Large intestine (tissue), 3 donors: ENCODE results near the gene ACO1. TPM values are rescaled to one million over a fixed set of nuclear protein-coding genes. Genes with fewer than 3 reads are reported as not detected.

Source experiments
- DNase-seq, 2 donors: peaks; one replicate each; pipeline versions ENCODE4 v3.0.0 to v3.0.0-alpha.2; 2013
- H3K27ac ChIP-seq: one replicate; pipeline ENCODE4 v1.5.1; 2013; ENCODE audit warnings: low read length
- H3K27me3 ChIP-seq: 2 replicates; pipeline ENCODE4 v1.6.1; 2013; ENCODE audit warnings: low read length; ENCODE audit not compliant: control insufficient read depth, insufficient read depth
- H3K36me3 ChIP-seq: 2 replicates; pipeline ENCODE4 v1.6.1; 2013; ENCODE audit warnings: low read length; ENCODE audit not compliant: control insufficient read depth, insufficient read depth
- H3K4me1 ChIP-seq: one replicate; pipeline ENCODE4 v1.6.1; 2013; ENCODE audit warnings: low read length; ENCODE audit not compliant: control insufficient read depth, insufficient read depth
- H3K4me3 ChIP-seq: one replicate; pipeline ENCODE4 v1.5.1; 2013; ENCODE audit warnings: low read length
- H3K9me3 ChIP-seq: one replicate; pipeline ENCODE4 v1.6.1; 2013; ENCODE audit warnings: mild to moderate bottlenecking, low read depth, low read length, moderate library complexity; ENCODE audit not compliant: control insufficient read depth
- WGBS: methylation state at CpG from one replicate; pipeline ENCODE4 v1.1.5; 2013; ENCODE audit warnings: low lambda C conversion rate; ENCODE audit not compliant: insufficient coverage; 5-methylcytosine and 5-hydroxymethylcytosine counted together
- polyA plus RNA-seq: library from polyadenylated mRNA; unstranded; fragments of 120-200 nt; gene quantifications from one replicate; pipeline ENCODE4 v1.2.1, GENCODE V29; 2013

Gene ACO1
- polyA plus RNA-seq, 1 donor: 94.0 TPM

DNA sequence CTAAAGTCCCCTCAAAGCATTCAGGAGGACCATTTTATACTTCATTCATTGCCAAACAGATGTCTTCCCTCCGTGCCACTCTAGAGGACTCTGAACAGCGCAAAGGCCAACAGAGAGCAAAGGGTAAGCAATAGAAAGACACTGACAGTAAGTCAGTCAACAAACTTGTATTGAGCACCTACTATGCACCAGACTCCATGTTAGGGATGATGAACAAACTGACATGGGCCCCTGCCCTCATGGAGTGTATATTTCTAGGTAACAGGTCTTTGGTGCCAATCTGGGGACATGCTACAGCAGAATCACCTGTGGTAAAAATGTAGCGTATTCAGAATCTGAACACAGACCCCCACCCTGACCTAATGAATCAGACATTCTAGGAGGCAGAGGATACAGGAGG is 3.5 kb upstream of the ACO1 start:
- no peaks in the 10 kb centered on the region for H3K9me3 ChIP-seq
- no peak for DNase-seq
- H3K4me1 ChIP-seq: peaks cover 19% of the 10 kb centered on the region
- H3K27ac ChIP-seq: no peak overlapping the region
- no peak overlapping the region for H3K4me3 ChIP-seq
- no peaks in the 10 kb centered on the region for H3K36me3 ChIP-seq
- no CpG with 5 or more reads among the region's 3 CpGs for WGBS
- no peaks in the 10 kb centered on the region for H3K27me3 ChIP-seq

DNA sequence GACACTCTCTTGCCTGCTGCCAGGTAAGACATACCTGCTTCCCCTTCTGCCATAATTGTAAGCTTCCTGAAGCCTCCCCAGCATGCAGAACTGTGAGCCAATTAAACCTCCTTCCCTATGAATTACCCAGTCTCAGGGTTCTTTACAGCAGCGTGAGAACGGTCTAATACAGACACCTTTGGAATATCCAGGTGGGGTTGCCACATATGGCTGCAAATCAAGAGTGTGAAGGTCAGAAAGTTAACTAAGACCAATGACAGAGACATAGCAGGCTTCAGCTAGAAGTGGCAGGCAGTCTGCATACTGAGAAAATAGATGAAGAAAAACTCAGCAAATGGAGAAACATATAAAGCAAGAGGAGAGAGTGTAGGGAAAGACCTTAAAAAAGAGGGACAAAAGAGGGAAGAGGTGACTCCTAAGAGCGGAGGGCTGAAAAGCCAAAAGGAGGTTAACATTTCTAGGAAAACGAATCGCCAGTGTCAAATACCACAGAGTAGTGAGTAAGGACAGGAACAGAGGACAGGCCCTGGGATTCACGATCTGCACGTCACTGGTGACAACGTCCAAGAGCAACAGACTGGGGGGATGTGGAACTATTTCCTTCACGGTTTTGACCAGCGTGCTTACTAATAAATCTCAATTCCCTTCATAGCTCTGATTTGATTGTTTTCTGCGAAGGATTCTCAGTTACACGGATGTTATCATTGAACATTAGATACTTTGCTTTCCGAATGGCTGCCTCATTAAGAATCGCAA is 1.7 kb upstream of the ACO1 start:
- Histone ChIP-seq H3K27ac (peak overlapping the region; percentile 19), H3K4me3 (no peak overlapping the region), H3K9me3 (no peaks in the 10 kb centered on the region), H3K27me3 (no peaks in the 10 kb centered on the region), H3K4me1 (peaks cover 20% of the 10 kb centered on the region), H3K36me3 (peaks cover 4% of the 10 kb centered on the region)
- peak; percentile 60 to 74 for DNase-seq
- 82% methylated on average over 4 of the region's 14 CpGs for WGBS

DNA sequence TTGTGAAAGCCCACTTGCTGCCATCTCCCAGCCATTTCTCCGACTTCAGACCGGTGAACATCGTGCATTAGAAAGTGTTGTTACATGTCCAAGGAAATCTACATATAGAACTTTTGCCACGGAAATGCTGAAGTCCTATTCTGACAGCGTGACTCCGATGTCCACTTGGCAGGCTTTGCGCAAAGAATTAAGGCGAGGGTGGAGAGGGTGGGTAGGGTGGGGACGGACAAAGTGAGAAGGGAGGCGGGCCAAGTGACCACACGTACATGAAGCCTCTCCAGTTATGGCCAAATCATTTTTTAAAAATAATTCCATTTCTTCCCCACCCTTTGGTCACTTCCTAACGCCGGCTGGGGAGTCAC is 460 bp upstream of the ACO1 start:
- Histone ChIP-seq H3K9me3 (no peaks in the 10 kb centered on the region), H3K4me3 (peak overlapping the region; percentile 57), H3K4me1 (peaks cover 20% of the 10 kb centered on the region), H3K27me3 (no peaks in the 10 kb centered on the region), H3K36me3 (peaks cover 7% of the 10 kb centered on the region), H3K27ac (peak overlapping the region; percentile 81)
- no CpG with 5 or more reads among the region's 13 CpGs for WGBS
- DNase-seq: no peak

DNA sequence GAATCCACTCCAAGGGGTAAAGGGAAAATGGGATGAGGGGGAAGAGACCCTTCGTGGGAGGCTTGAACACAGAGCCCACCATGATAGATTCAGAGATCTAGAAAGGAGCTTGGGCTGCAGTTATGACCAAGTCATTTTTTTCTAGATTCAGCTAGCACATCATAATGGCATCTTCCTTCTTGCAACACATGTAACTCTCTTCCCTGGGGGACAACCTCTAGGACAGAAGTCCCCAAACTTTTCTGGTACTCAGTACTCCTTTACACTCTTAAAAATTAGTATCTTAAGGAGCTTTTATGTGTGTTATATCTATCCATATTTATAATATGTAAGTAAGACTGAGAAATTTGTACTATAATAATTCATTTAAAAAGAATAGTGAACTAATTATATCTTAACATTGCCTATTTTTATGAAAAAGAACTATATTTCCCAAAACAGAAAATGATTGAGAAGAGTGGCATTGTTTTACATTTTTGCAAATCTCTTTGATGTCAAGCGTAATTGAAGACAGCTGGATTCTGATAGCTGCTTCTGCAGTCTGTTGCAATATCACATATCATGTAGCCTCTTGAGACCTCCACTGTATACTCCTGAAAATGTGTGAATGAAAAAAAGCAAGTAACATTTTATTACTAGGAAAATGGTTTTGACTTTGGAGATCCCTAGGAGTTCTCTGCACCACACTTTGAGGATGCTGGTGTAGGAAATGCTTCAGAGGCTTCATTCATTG is 875 bp downstream of the ACO1 start:
- Histone ChIP-seq H3K27me3 (no peaks in the 10 kb centered on the region), H3K9me3 (no peaks in the 10 kb centered on the region), H3K4me1 (peaks cover 20% of the 10 kb centered on the region), H3K27ac (peak overlapping the region; percentile 92), H3K36me3 (peaks cover 7% of the 10 kb centered on the region), H3K4me3 (peak overlapping the region; percentile 77)
- DNase-seq: no peak
- WGBS: no CpG with 5 or more reads among the region's 2 CpGs

DNA sequence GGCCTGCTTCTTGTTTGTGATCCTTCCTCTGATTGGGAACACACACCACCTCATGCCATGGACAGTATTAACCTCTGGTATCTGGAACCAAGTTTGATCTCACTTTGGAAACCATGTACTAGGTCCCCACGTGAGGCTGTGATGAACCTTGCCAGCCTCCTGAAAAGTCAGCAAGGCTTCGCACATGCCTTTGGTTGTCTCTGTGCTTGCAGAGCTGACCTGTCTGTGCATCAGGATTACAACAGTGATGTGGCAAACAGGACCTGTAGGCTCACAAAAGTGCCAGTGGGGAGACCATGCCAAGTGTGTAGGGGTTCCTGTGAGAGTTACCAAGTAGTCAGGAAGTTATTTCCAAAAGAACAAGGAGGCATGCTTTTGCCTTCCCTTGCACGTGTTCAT is 1.4 kb downstream of the ACO1 start:
- H3K4me1 ChIP-seq: peaks cover 20% of the 10 kb centered on the region
- WGBS: no CpG with 5 or more reads among the region's 3 CpGs
- H3K4me3 ChIP-seq: no peak overlapping the region
- H3K27ac ChIP-seq: no peak overlapping the region
- DNase-seq: no peak
- H3K36me3 ChIP-seq: peaks cover 7% of the 10 kb centered on the region
- H3K9me3 ChIP-seq: no peaks in the 10 kb centered on the region
- H3K27me3 ChIP-seq: no peaks in the 10 kb centered on the region

DNA sequence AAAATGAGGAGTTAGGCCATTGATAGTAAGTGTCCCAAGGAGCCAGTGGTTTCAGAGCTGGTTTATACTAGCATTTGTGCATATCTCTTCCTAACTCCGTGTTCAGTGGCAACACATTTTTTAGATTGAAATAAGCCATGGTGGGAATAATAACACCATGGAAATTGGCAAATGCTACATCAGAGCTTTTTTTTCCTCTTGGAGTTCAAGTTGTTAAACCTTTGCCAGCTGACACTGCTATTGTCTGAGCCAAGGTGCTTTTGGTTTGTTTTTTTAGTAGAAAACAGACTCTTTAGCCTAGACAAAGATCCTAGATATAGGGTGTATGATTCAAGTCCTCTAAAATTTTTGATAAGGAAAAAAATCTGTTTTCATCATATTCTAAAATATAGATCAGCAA is 2.8 kb downstream of the ACO1 start:
- Histone ChIP-seq H3K27me3 (no peaks in the 10 kb centered on the region), H3K36me3 (peaks cover 7% of the 10 kb centered on the region), H3K4me1 (peaks cover 20% of the 10 kb centered on the region), H3K9me3 (no peaks in the 10 kb centered on the region), H3K4me3 (no peak overlapping the region), H3K27ac (no peak overlapping the region)
- no CpG with 5 or more reads among the region's 1 CpG for WGBS
- no peak for DNase-seq

DNA sequence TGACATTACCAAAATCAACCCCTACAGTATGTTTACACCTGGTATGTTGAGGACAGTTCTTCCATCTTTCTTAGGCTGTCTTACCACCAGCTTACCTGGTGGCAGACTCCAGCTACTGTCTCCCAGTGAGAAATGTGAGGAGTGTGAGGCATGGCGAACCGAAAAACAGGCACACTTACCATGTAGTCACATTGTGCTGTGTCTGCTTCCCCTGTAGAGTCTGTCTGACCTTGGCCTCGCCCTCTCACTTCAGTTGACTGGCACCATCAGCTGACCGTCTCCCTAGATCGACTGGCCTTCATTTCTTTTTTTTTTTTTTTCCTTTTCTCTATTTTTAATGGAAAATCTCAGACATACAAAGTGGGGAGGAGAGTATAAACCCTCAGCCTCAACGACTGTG is 4.9 kb downstream of the ACO1 start:
- peaks cover 16% of the 10 kb centered on the region for H3K4me1 ChIP-seq
- H3K27ac ChIP-seq: no peak overlapping the region
- peaks cover 7% of the 10 kb centered on the region for H3K36me3 ChIP-seq
- WGBS: 65% methylated on average over 2 of the region's 6 CpGs
- H3K4me3 ChIP-seq: no peak overlapping the region
- no peaks in the 10 kb centered on the region for H3K27me3 ChIP-seq
- DNase-seq: no peak
- H3K9me3 ChIP-seq: no peaks in the 10 kb centered on the region

DNA sequence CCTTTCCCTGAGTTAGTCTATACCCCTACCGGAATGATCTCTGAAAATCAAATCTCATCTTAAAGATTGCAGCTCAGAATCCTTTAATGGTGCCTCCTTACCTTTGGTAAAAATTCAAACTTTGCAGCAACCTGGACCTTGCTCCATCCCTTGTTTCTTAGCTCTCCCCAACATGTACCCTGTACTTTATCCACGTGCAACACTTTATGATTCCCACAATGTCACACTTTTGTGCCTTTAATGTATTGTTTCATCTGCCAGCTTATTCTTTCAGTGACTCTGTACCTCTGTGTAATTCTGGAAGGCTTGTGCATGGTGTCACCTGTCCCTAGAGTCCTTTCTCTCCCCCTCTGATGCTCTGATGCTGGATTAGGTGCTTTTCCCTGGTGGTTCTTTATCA is 9.5 kb downstream of the ACO1 start:
- peak; percentile 39 to 79 for DNase-seq
- no peak overlapping the region for H3K4me3 ChIP-seq
- H3K27me3 ChIP-seq: no peaks in the 10 kb centered on the region
- H3K27ac ChIP-seq: peak overlapping the region; percentile 50
- no peaks in the 10 kb centered on the region for H3K9me3 ChIP-seq
- H3K36me3 ChIP-seq: no peaks in the 10 kb centered on the region
- WGBS: 17% methylated on average over 1 of the region's 2 CpGs
- H3K4me1 ChIP-seq: peaks cover 13% of the 10 kb centered on the region

DNA sequence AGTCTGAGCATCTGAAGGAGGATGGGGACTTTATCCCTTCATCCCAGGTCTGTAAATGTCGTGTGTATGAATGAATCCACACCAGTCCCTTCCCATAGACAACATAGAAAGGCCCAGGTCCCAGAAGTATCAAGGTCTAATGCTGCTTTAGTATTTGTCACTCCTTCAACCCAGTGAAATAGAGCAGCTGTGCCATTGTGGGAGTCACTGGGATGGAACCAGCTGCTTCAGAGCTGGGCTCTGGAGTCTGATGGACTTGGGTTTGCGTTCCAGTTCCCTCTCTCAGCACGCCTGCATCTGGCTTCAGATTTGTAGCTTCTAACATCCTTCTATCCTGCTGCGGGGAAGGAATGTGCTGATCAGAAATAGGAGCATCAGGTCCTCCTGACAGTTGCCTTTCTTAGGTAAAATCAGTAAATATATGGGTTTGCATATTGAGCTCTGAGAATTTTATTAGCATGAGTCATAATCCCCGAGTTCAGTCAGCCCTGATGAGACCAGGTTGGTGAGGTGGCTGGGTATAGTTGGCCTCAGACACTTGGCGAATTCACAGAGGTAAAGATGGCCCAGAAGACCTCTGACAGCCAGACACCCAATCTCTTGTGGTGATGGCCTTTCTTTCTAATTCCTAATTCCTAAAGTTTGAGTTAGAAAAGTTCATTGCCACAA is 10.1 kb downstream of the ACO1 start:
- Histone ChIP-seq H3K27me3 (no peaks in the 10 kb centered on the region), H3K4me1 (peaks cover 13% of the 10 kb centered on the region), H3K4me3 (no peak overlapping the region), H3K36me3 (no peaks in the 10 kb centered on the region), H3K9me3 (no peaks in the 10 kb centered on the region), H3K27ac (peak overlapping the region; percentile 50)
- 100% methylated on average over 1 of the region's 6 CpGs for WGBS
- DNase-seq: peak in 1 of 2 donors; percentile 32

DNA sequence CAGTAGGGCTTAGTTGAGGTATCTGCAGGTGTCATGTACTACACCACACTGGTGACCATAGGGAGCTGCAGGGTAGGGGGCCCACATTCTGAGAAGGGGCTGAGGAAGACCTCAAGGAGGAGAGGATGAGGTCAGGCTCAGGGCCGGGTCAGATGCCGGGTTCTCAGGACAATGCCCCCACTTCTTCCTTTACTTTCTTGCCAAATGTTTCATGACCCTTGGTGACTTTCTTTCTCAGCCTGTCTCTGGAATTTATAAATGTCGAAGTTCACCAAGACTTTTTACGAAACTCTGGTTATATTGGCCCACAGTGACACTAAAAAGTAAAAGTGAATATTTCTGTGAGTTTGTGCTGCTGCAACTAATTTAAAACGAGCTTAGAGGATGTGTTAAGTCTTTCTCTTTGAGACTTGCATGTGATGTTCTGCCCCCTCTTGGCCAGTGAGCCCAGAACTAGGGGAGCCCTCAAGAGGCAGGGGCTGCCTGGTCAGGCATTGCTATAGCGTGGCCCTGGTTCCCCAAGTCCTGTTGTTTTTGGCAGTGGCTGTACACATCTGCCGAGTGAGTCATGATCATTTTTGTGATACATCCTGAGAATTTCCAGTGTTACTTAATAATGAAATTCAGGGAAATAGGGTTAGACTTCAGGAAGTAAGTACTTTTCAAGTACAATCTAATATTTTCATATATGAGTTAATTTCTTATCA is 11.2 kb downstream of the ACO1 start:
- H3K27me3 ChIP-seq: no peaks in the 10 kb centered on the region
- peak in 1 of 2 donors; percentile 14 for DNase-seq
- H3K27ac ChIP-seq: no peak overlapping the region
- H3K36me3 ChIP-seq: no peaks in the 10 kb centered on the region
- peaks cover 13% of the 10 kb centered on the region for H3K4me1 ChIP-seq
- no peak overlapping the region for H3K4me3 ChIP-seq
- no peaks in the 10 kb centered on the region for H3K9me3 ChIP-seq
- 100% methylated on average over 1 of the region's 7 CpGs for whole genome bisulfite sequencing
